ENCODE results near the gene RHBDD2.

GRCh38 chr7:75842836-75843446 lies 35.9 kb upstream of the RHBDD2 start:
- no peak for TF ChIP-seq CTCF (conservative IDR thresholded peaks at IDR 0.05 in 1 of 2, IDR thresholded peaks at IDR 0.05 in 1 of 2; ENCODE audit: extremely low read depth in 1 of 2, insufficient read depth in 1 of 2, low read depth in 1 of 2, low read length in 2 of 2)
- no peak for TF ChIP-seq EZH2 (IDR thresholded peaks at IDR 0.05; ENCODE audit: borderline replicate concordance, low read length)
